ENCODE measurements around the gene CIB4.

The CIB4 gene

DNA sequence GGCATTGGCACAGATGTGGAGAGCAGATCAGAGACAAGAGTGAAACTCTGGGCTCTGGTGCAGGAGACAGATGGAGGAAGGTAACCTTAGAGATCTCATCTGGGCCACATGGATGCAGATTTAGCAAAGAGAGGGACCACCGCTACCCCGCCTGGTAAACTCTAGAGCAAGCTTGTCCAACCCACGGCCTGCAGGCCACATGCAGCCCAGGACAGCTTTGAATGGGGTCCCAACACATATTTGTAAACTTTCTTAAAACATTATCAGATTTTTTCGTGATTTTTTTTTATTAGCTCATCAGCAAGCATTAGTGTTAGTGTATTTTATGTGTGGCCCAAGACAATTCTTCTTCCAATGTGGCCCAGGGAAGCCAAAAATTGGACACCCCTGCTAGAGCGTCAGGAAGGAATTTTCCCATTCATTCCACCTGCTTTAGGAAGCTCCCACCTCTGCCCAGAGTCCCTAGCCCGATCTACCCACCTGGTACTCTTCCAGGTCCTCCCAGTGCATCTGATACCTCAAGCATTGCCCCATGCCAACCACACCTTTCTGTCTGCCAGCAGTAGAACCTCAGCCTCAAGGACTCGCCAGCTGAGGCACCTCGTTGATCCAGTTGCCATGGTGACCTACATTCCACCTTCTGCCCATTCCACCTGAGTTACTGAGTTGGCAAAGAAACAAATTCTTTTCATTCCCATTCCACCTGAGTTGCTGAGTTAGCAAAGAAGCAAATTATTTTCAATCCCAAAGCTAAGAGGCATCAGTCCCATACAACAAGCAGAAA, at the start of gene CIB4:
Gene CIB4 (minus strand): TSS at position 586 of the 784 bp plus-strand sequence. CDS start 52 bp downstream, at position 534.
- Mint-ChIP-seq H3K4me1 (peaks cover 12% of the 10 kb centered on the region), H3K9me3 (no peaks in the 10 kb centered on the region), H3K27ac (peak within 1 kb of the TSS; percentile 3 to 37 (median 25)), H3K4me3 (no peak within 1 kb of the TSS), H3K27me3 (ENCODE audit: low read depth) (peaks cover 27% of the 10 kb centered on the region), H3K36me3 (ENCODE audit: low read depth) (no peaks in the 10 kb centered on the region)
- TF ChIP-seq, protein P1, sequence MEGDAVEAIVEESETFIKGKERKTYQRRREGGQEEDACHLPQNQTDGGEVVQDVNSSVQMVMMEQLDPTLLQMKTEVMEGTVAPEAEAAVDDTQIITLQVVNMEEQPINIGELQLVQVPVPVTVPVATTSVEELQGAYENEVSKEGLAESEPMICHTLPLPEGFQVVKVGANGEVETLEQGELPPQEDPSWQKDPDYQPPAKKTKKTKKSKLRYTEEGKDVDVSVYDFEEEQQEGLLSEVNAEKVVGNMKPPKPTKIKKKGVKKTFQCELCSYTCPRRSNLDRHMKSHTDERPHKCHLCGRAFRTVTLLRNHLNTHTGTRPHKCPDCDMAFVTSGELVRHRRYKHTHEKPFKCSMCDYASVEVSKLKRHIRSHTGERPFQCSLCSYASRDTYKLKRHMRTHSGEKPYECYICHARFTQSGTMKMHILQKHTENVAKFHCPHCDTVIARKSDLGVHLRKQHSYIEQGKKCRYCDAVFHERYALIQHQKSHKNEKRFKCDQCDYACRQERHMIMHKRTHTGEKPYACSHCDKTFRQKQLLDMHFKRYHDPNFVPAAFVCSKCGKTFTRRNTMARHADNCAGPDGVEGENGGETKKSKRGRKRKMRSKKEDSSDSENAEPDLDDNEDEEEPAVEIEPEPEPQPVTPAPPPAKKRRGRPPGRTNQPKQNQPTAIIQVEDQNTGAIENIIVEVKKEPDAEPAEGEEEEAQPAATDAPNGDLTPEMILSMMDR (IDR thresholded peaks at IDR 0.05; ENCODE audit: unreplicated experiment in 3 of 3) = no peak

DNA sequence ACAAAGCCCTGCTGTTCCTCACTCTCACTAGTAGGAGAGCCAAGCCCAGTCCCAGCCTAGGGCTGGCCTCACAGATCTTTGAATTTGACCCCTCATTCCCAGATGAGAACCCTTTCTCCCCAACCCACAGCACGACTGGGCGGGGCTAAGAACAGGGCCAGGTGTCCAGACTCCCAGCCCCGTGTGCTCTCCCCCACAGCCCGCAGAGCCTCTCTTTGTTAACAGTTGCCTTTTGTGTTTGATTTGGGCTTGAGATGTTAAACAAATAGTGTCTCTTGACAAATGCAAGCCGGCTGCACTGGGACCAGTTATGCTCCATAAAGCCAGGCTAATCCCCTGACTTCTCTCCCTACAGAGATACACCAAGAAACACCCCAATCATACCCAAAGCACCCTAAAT, 46.6 kb upstream of the CIB4 start:
- H3K27me3 Mint-ChIP-seq (ENCODE audit: low read depth) = peaks cover 79% of the 10 kb centered on the region
- H3K36me3 Mint-ChIP-seq (ENCODE audit: low read depth) = no peaks in the 10 kb centered on the region
- no peak overlapping the region for H3K27ac Mint-ChIP-seq
- no peak overlapping the region for H3K4me3 Mint-ChIP-seq
- H3K9me3 Mint-ChIP-seq = no peaks in the 10 kb centered on the region
- H3K4me1 Mint-ChIP-seq = peaks cover 23% of the 10 kb centered on the region
- TF ChIP-seq, protein P1 (IDR thresholded peaks at IDR 0.05; ENCODE audit: unreplicated experiment in 3 of 3) = no peak

DNA sequence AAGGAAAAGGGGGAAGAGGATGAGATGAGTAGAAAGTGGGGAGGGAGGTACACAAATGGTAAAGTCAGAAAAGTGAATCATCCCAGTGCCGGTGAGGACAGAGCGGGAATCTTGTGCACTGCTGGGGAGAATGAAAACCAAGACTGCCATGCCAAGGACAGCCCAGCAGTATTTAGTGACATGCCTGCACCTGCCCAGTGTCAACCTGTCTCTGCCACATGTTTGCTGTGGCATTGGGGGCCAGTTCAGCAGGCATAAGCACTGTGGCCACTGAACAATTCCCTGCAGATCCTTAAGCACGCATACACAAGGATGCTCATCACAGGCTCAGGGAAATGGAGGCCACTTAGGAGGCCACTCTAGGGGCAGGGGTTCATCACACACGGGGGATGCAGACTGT, 46.2 kb upstream of the CIB4 start:
- Mint-ChIP-seq H3K27ac (no peak overlapping the region), H3K36me3 (ENCODE audit: low read depth) (no peaks in the 10 kb centered on the region), H3K27me3 (ENCODE audit: low read depth) (peaks cover 80% of the 10 kb centered on the region), H3K9me3 (no peaks in the 10 kb centered on the region), H3K4me3 (no peak overlapping the region), H3K4me1 (peaks cover 22% of the 10 kb centered on the region)
- TF ChIP-seq, protein P1 (IDR thresholded peaks at IDR 0.05; ENCODE audit: unreplicated experiment in 3 of 3) = no peak

DNA sequence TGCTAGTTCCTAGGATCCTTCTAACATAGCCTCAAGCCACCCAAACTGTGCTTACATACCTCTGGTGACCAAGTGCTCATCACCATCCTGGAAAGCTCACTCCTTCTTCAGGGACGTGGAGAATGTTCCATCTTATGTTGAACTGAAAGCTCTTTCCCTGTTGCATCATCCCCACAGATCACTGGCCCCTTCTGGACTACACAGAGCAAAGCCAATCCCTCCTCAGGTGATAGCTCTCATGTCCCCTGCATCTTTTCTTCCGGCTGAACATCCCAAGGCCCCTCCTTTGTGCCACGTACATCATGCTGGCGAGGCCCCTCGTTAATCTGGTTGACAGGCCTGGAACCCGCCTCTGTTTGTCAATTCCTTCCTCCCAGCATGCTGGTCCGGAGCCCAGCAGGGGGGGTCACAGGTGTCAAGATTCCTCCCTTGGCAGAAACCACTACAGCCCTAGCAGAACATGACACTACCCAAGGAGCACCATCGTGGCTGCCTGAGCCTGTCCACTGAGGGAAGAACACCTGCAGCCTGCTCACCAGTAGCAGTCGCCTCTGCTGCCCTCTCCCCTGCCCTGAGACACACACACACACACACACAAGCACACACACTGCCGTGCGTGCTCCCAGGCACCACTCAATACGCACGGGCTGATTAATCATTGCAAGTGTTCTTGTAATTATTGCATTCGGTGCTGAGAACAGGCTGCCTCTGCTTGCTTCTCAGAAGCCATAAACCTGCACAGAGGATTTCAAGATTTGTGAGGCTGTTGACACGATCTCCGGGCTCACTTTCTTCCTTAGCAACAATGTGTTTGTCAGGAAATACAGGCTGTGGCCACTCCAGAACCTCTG, 45.0 kb upstream of the CIB4 start:
- Mint-ChIP-seq H3K4me3 (no peak overlapping the region), H3K9me3 (no peaks in the 10 kb centered on the region), H3K27me3 (ENCODE audit: low read depth) (peaks cover 73% of the 10 kb centered on the region), H3K4me1 (peaks cover 17% of the 10 kb centered on the region), H3K36me3 (ENCODE audit: low read depth) (no peaks in the 10 kb centered on the region), H3K27ac (peak overlapping the region in 1 of 3 experiments; percentile 5)
- TF ChIP-seq, protein P1 (IDR thresholded peaks at IDR 0.05; ENCODE audit: unreplicated experiment in 3 of 3) = no peak

DNA sequence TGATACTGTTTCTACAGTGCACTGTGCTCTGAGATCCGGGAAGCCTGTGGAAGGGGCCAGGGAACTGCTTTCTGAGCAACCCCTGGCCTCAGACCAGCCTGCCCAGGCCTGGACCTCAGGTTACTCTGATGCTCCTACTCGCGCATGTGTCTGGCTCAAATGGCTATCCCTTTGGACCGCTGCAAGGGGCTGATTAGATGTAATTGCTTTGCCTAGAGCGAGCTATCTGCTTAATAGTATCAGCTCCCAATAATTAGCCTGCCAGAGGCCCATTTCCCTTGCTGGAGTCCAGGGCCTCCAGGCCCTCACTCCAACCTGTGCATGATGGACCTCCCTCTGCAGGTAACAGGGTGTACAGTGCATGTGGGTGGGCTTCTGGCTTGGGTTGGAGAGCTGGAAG, 44.2 kb upstream of the CIB4 start:
- Mint-ChIP-seq H3K36me3 (ENCODE audit: low read depth) (no peaks in the 10 kb centered on the region), H3K27ac (no peak overlapping the region), H3K27me3 (ENCODE audit: low read depth) (peaks cover 69% of the 10 kb centered on the region), H3K9me3 (no peaks in the 10 kb centered on the region), H3K4me1 (peaks cover 17% of the 10 kb centered on the region), H3K4me3 (no peak overlapping the region)
- TF ChIP-seq, protein P1 (IDR thresholded peaks at IDR 0.05; ENCODE audit: unreplicated experiment in 3 of 3) = no peak
